NCI-H1436 (cell line): ENCODE results near the gene LITAF.

Experiments used
- DNase-seq: peaks from one replicate; lab custom pipeline; 2025; lab: John Stamatoyannopoulos, UW

LITAF gene

DNA sequence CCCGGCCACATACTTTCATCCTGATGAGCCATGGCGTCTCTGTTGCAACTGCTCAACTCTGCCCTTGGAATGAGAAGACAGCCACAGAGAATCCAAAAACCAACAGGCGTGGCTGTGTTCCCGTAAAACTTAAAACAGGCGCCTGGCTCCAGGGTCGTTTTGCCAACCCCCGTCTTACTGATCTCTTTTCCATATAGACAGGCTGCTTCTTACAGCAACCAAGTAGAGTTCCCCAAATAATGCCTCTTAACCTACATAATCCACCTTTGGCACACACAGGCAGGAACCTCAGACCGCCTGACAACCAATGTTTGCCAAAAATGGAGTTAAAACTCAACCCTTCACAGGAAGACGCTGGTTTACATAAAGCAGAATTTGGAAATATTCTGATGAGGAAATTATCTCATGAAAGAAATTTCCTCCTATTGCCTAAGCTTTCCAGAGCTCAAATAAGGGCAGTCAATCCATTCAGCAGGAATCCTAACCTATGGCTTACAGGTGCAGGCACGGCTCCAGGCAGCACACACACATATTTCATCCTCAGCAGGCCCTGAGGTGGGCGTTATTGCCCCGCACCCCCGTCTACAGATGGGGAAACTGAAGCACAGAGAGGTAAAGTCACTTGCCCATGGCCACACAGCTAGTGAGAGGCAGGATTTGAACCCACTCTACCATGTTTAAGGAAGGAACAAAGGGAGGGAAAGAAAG, 35.8 kb downstream of the LITAF start:
- no peak for DNase-seq

- no peak for DNase-seq
These were observed 39.4 kb downstream of the LITAF start for GRCh38 chr16:11547118-11547916.

DNA sequence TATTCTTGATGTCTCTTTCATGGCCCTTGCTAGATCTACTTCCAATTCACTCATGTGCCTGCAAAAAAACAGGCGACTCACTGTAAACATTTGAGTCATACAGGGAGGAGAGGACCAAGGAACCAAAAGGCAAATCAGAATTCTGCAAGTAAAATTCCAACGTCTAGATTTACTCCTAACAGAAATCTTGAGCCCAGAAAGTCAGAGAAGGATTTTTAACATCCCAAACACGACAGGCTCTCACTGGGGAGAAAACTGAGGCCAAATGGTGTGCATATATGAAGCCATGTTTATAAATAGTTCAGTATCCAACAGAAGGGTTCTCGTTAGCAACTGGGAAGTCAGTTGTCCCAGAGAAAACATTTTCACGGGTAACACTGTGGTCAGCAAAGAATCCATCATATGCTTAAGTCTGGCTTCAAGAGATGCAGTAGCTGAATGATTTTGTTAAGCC, 40.1 kb downstream of the LITAF start:
- no peak for DNase-seq

GRCh38 chr16:11543661-11544393, 42.9 kb downstream of the LITAF start:
- DNase-seq = no peak

DNA sequence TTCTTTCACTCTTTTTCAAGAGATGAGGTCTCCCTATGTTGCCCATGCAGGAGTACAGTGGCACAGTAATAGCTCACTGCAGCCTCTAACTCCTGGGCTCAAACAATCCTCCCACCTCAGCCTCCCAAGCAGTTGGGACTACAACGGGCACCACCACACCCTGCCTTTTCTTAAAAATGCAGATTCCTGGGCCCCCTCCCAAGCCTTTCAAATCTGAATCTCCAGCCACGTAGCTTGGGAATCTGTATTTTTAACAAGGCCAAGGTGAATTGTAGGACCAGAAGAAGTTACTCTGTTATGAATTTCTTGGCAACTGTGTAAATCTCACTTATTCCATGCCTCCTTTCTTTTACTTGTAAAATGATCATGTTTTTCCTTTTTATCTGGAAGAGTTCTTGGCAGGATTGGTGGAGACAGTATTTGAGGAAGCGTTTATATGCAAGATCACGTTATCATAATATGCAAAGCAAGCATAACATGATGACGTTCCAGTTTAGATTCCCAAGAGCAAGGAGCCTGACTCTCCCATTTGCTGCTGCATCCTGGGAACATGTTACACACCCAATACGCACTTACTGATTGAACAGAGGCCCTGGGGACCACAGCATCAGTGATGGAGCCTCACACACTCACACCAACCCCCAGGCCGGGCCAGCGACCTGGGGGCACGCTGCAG, 44.5 kb downstream of the LITAF start:
- no peak for DNase-seq

- no peak for DNase-seq
These were observed 47.1 kb downstream of the LITAF start for GRCh38 chr16:11539641-11540050.

- no peak for DNase-seq
These were observed 47.8 kb downstream of the LITAF start for GRCh38 chr16:11538880-11539279.

GRCh38 chr16:11536104-11536866, 50.4 kb downstream of the LITAF start:
- DNase-seq = no peak

- no peak for DNase-seq
These were observed 51.2 kb downstream of the LITAF start for GRCh38 chr16:11535494-11535893.

DNA sequence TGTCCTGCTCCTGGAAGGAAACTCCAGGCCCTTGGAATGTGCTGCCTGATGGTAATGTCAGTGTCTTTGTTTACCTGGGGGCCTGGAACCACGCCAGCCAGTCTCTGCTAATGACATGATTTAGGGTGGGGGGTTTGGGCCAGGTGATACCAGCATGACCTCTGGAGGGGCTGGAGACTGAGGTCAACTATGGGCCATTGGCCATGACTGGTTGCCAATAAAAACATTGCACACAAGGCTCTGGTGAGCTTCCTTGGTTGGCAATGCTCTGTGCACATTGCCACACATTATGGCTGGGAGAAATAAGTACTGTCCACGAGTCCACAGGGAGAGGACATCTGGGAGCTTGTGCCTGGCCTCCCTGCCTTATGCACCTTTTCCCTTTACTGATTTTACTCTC, 52.5 kb downstream of the LITAF start:
- no peak for DNase-seq

GRCh38 chr16:11533588-11533987, 53.1 kb downstream of the LITAF start:
- no peak for DNase-seq

DNA sequence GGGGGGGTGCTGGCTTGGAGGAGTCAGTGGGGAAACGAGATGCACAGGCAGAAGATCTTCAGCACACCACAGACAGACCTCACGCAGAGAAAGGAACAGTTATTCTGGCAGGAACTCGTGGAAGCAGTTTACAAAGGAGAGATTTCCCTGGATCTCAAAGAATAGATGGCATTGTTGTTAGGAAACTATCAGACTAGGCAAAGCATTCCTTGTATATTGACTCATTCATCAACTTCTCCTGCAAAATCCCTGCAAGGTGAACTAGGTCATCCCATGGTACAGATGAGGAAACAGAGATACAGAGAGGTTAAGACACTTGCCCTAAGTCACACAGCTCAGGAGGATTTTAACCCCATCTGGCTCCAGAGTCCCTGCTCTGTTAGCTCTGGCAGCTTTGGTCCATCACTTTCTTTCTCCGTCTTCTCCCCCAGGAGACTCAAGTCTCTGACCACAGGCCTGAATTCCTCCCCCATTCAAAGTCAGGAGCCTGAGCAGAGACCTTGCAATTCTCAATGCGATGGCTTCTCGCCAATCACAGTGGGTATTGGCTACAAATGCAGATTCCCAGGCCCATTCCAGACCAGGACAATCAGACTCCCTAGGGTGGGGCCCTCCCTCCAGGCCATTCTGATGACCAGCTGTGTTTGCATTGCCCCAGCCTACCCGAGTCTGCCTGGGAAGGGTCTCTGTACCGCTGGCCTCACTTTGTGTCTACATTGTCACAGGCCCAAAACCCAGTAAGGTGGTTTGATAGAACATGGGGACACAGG, 56.4 kb downstream of the LITAF start:
- DNase-seq = no peak

- no peak for DNase-seq
These were observed 57.4 kb downstream of the LITAF start for GRCh38 chr16:11529285-11529684.

DNA sequence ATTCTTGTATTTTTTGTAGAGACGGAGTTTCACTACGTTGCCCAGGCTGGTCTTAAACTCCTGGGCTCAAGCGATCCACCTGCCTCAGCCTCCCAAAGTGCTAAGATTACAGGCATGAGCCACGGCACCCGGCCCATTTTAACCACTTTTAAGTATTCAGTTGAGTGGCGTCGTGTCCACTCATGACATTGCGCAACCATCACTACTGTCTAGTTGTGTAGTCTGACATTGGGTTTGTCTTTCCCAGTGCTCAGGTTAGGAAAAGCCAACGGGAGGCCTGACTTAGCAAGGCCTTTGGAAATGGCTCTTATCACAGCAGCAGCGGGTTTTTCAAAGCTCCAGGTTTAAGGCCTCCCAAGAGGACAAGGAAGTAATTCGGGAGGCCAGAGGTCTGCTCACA, 58.7 kb downstream of the LITAF start:
- DNase-seq = no peak

GRCh38 chr16:11526655-11527350, 59.9 kb downstream of the LITAF start:
- no peak for DNase-seq

- no peak for DNase-seq
These were observed 62.5 kb downstream of the LITAF start for GRCh38 chr16:11524098-11524760.

- no peak for DNase-seq
These were observed 65.7 kb downstream of the LITAF start for GRCh38 chr16:11521055-11521454.

- no peak for DNase-seq
These were observed 66.3 kb downstream of the LITAF start for GRCh38 chr16:11520442-11520841.

DNA sequence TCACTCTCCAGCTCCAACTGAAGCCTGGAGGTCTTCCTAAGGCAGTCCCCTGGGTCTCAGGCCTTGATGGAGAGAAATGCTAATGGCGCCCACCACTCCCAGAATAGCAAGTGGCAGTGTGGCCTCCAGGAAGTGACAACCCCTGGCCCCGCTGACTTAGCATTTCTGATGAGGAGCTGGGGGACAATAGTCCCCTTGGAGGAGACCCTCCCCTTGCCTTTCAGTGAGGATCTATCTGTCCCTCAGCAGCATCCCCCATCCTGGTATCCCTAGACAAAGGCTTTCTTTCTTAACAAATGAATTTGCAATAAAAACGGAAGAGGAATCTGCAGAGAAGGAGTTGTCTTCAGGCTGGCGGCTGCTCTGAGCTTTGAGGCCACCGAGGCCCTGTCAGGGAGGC, 68.8 kb downstream of the LITAF start:
- DNase-seq = no peak
